H9 (cell line): ENCODE results near the gene NNT. TPM values are rescaled to one million over a fixed set of nuclear protein-coding genes. Genes with fewer than 3 reads are reported as not detected.

Experiments
- DNase-seq: peaks from one replicate; pipeline ENCODE4 v3.0.0-alpha.2; 2017
- H2AFZ ChIP-seq: one replicate; pipeline ENCODE4 v1.6.1; 2013; ENCODE audit warnings: mild to moderate bottlenecking, low read length, control low read depth, moderate library complexity
- H2AK5ac ChIP-seq: 2 replicates; pipeline ENCODE4 v1.6.1; 2013; ENCODE audit warnings: low read length, control low read depth, mixed read lengths; ENCODE audit not compliant: insufficient read length
- H2BK120ac ChIP-seq: one replicate; pipeline ENCODE4 v1.6.1; 2013; ENCODE audit warnings: low read depth, mild to moderate bottlenecking, low read length, control low read depth, inconsistent platforms; ENCODE audit not compliant: poor library complexity, severe bottlenecking
- H2BK12ac ChIP-seq: 2 replicates; pipeline ENCODE4 v1.6.1; 2013; ENCODE audit warnings: low read length, control low read depth, mixed read lengths, low read depth; ENCODE audit not compliant: insufficient read length
- H2BK15ac ChIP-seq: 2 replicates; pipeline ENCODE4 v1.6.1; 2013; ENCODE audit warnings: low read depth, low read length, control low read depth
- H2BK20ac ChIP-seq: one replicate; pipeline ENCODE4 v1.6.1; 2013; ENCODE audit warnings: low read depth, mild to moderate bottlenecking, low read length, control low read depth, inconsistent platforms; ENCODE audit not compliant: poor library complexity, severe bottlenecking
- H2BK5ac ChIP-seq: 2 replicates; pipeline ENCODE4 v1.6.1; 2013; ENCODE audit warnings: low read length, control low read depth, mixed read lengths; ENCODE audit not compliant: insufficient read length
- H3K14ac ChIP-seq: 2 replicates; pipeline ENCODE4 v1.6.1; 2013; ENCODE audit warnings: low read length, control low read depth; ENCODE audit not compliant: insufficient read depth
- H3K18ac ChIP-seq: 2 replicates; pipeline ENCODE4 v1.6.1; 2013; ENCODE audit warnings: low read depth, mild to moderate bottlenecking, mixed read lengths, low read length, control low read depth; ENCODE audit not compliant: insufficient read length
- H3K23ac ChIP-seq: 2 replicates; pipeline ENCODE4 v1.6.1; 2013; ENCODE audit warnings: low read length, control low read depth, mixed read lengths, low read depth; ENCODE audit not compliant: insufficient read length
- H3K23me2 ChIP-seq: 2 replicates; pipeline ENCODE4 v1.6.1; 2013; ENCODE audit warnings: low read depth, mild to moderate bottlenecking, mixed read lengths, low read length, control low read depth; ENCODE audit not compliant: insufficient read length, poor library complexity, severe bottlenecking
- H3K27ac ChIP-seq: 2 replicates; pipeline ENCODE4 v1.5.1; 2013; ENCODE audit warnings: low read length, control low read depth, mixed read lengths, low read depth; ENCODE audit not compliant: insufficient read length
- H3K27me3 ChIP-seq: 2 replicates; pipeline ENCODE4 v1.6.1; 2013; ENCODE audit warnings: low read length, control low read depth, inconsistent platforms; ENCODE audit not compliant: insufficient read depth
- H3K4ac ChIP-seq: 2 replicates; pipeline ENCODE4 v1.6.1; 2013; ENCODE audit warnings: low read depth, mild to moderate bottlenecking, control low read depth, inconsistent platforms, low read length, moderate library complexity
- H3K4me1 ChIP-seq: 2 replicates; pipeline ENCODE4 v1.6.1; 2013; ENCODE audit warnings: low read length, control low read depth, inconsistent platforms; ENCODE audit not compliant: insufficient read depth
- H3K4me2 ChIP-seq: 2 replicates; pipeline ENCODE4 v1.6.1; 2013; ENCODE audit warnings: low read length, control low read depth, mixed read lengths; ENCODE audit not compliant: insufficient read length, insufficient read depth
- H3K56ac ChIP-seq: 2 replicates; pipeline ENCODE4 v1.6.1; 2013; ENCODE audit warnings: low read depth, mild to moderate bottlenecking, mixed read lengths, low read length, control low read depth; ENCODE audit not compliant: insufficient read length
- H3K79me1 ChIP-seq: 2 replicates; pipeline ENCODE4 v1.6.1; 2013; ENCODE audit warnings: low read depth, mild to moderate bottlenecking, moderate library complexity, low read length, control low read depth, inconsistent platforms; ENCODE audit not compliant: insufficient read depth, poor library complexity, severe bottlenecking
- H3K79me2 ChIP-seq: 2 replicates; pipeline ENCODE4 v1.6.1; 2013; ENCODE audit warnings: low read length, control low read depth, inconsistent platforms; ENCODE audit not compliant: insufficient read depth
- H3K9ac ChIP-seq: 2 replicates; pipeline ENCODE4 v1.6.1; 2013; ENCODE audit warnings: low read length, control low read depth, mixed read lengths; ENCODE audit not compliant: insufficient read length; ENCODE audit errors: extremely low read depth
- H3K9me3 ChIP-seq: one replicate; pipeline ENCODE4 v1.6.1; 2013; ENCODE audit warnings: low read depth, low read length, inconsistent platforms; ENCODE audit not compliant: control insufficient read depth
- H3T11ph ChIP-seq: one replicate; pipeline ENCODE4 v1.6.1; 2013; ENCODE audit warnings: mild to moderate bottlenecking, low read length, control low read depth, inconsistent platforms
- H4K20me1 ChIP-seq: one replicate; pipeline ENCODE4 v1.6.1; 2013; ENCODE audit not compliant: control insufficient read depth, insufficient read length, insufficient read depth
- H4K5ac ChIP-seq: 2 replicates; pipeline ENCODE4 v1.6.1; 2013; ENCODE audit warnings: low read depth, mild to moderate bottlenecking, mixed read lengths, low read length, control low read depth; ENCODE audit not compliant: insufficient read length
- H4K8ac ChIP-seq: replicated peaks from 2 replicates; pipeline ENCODE4 v1.6.1; 2013; ENCODE audit warnings: low read length, control low read depth, mixed read lengths, low read depth; ENCODE audit not compliant: insufficient read length
- H4K91ac ChIP-seq: 2 replicates; pipeline ENCODE4 v1.6.1; 2013; ENCODE audit warnings: low read depth, mild to moderate bottlenecking, moderate library complexity, mixed read lengths, low read length, control low read depth; ENCODE audit not compliant: insufficient read length
- H3K27ac Mint-ChIP-seq, 3 experiments: 2 replicates in 2 of 3; 3 replicates in 1 of 3; pipeline ENCODE4 v1.8.0; 2020 to 2021; ENCODE audit warnings: mixed read lengths in 3 of 3, mild to moderate bottlenecking in 1 of 3, moderate library complexity in 1 of 3
- H3K27me3 Mint-ChIP-seq: 2 replicates; pipeline ENCODE4 v1.8.0; 2021; ENCODE audit warnings: low read depth, mild to moderate bottlenecking, moderate library complexity, mixed read lengths
- H3K36me3 Mint-ChIP-seq, 3 experiments: 2 replicates in 2 of 3; 3 replicates in 1 of 3; pipeline ENCODE4 v1.8.0; 2020 to 2021; ENCODE audit warnings: low read depth in 3 of 3, mixed read lengths in 3 of 3; ENCODE audit not compliant: insufficient read depth in 1 of 3
- H3K4me1 Mint-ChIP-seq, 2 experiments: 2 replicates each; pipeline ENCODE4 v1.8.0; 2020; ENCODE audit warnings: mixed read lengths in 2 of 2
- H3K4me3 Mint-ChIP-seq, 2 experiments: 2 replicates in 1 of 2; 3 replicates in 1 of 2; pipeline ENCODE4 v1.8.0; 2020 to 2021; ENCODE audit warnings: mild to moderate bottlenecking in 2 of 2, mixed read lengths in 2 of 2, moderate library complexity in 1 of 2
- H3K9me3 Mint-ChIP-seq, 2 experiments: 2 replicates in 1 of 2; 3 replicates in 1 of 2; pipeline ENCODE4 v1.8.0; 2020; ENCODE audit warnings: mild to moderate bottlenecking in 2 of 2, mixed read lengths in 2 of 2, moderate library complexity in 1 of 2
- CTCF ChIP-seq: fragments of 200-600 bp; sonication (generic); conservative IDR thresholded peaks from 3 replicates; pipeline ENCODE4 v1.8.0; 2021; ENCODE audit warnings: antibody characterized with exemption, mild to moderate bottlenecking
- WGBS: extraction: QIAGEN DNeasy Blood & Tissue Kit; methylation state at CpG from one replicate; pipeline ENCODE4 v1.1.7; 2013; ENCODE audit warnings: missing lambda C conversion rate, low lambda C conversion rate, mixed read lengths; ENCODE audit not compliant: insufficient read length; ENCODE audit errors: extremely low coverage; 5-methylcytosine and 5-hydroxymethylcytosine counted together
- total RNA-seq: library from RNA; stranded (reverse); gene quantifications from 2 replicates; pipeline ENCODE4 v1.2.1, GENCODE V29; 2021

Gene NNT
- total RNA-seq, 1 experiment from 2014 or later = 27.6 TPM

GRCh38 chr5:43604699-43605098, 1.7 kb downstream of the NNT start:
- Histone ChIP-seq H3K27ac (no peak overlapping the region), H3K9ac (no peak overlapping the region), H2BK12ac (no peak overlapping the region), H4K91ac (no peak overlapping the region), H4K5ac (no peak overlapping the region), H3K79me2 (no peaks in the 10 kb centered on the region), H3K9me3 (no peaks in the 10 kb centered on the region), H3K4ac (no peak overlapping the region), H3K4me2 (no peak overlapping the region), H2BK5ac (no peak overlapping the region), H3K18ac (no peak overlapping the region), H3K79me1 (no peaks in the 10 kb centered on the region), H2BK15ac (no peak overlapping the region), H3K23me2 (peaks cover 13% of the 10 kb centered on the region), H4K20me1 (no peaks in the 10 kb centered on the region), H2BK120ac (no peak overlapping the region), H2BK20ac (no peak overlapping the region), H3K23ac (no peak overlapping the region), H4K8ac (no peak overlapping the region), H3K4me1 (no peaks in the 10 kb centered on the region; the same call in 1 of the 2 replicates), H3T11ph (no peak overlapping the region), H3K14ac (no peak overlapping the region), H3K27me3 (no peaks in the 10 kb centered on the region), H3K56ac (no peak overlapping the region), H2AFZ (no peak overlapping the region), H2AK5ac (no peak overlapping the region)
- Mint-ChIP-seq H3K27ac (no peak overlapping the region), H3K4me3 (no peak overlapping the region), H3K4me1 (peaks cover 32 to 34% of the 10 kb centered on the region in 2 experiments), H3K9me3 (peaks cover 0 to 4% of the 10 kb centered on the region in 2 experiments; a peak in 2 of 5 replicates), H3K36me3 (peaks cover 11 to 18% (median 15%) of the 10 kb centered on the region in 3 experiments), H3K27me3 (peaks cover 3% of the 10 kb centered on the region; the same call in 1 of the 2 replicates)
- no peak for DNase-seq
- TF ChIP-seq CTCF = no peak
- WGBS = no CpG with 5 or more reads among the region's 4 CpGs
